NCI-H2081 treated with DMSO at 0.1 percent for 48 hours (cell line): Measurements from ENCODE around the gene MOGAT2.
"Not testable (repeated sequence)": the region's sequence is repeated elsewhere in the genome, so short reads cannot be mapped to it uniquely, and the experiment has no call there.

Experiments used
- DNase-seq: peaks from one replicate; lab custom pipeline; 2025; lab: John Stamatoyannopoulos, UW

The MOGAT2 gene

GRCh38 chr11:75717608-75718418 lies at the start of gene MOGAT2:
MOGAT2 (plus strand) TSS chr11:75717838; CDS start chr11:75717889, 51 bp downstream.
- no peak for DNase-seq

GRCh38 chr11:75668451-75669297 lies 49.0 kb upstream of the MOGAT2 start, which contains the start of gene MAP6:
MAP6 (minus strand) TSS chr11:75669038; CDS start chr11:75668369, 669 bp downstream.
- no peak for DNase-seq

DNA sequence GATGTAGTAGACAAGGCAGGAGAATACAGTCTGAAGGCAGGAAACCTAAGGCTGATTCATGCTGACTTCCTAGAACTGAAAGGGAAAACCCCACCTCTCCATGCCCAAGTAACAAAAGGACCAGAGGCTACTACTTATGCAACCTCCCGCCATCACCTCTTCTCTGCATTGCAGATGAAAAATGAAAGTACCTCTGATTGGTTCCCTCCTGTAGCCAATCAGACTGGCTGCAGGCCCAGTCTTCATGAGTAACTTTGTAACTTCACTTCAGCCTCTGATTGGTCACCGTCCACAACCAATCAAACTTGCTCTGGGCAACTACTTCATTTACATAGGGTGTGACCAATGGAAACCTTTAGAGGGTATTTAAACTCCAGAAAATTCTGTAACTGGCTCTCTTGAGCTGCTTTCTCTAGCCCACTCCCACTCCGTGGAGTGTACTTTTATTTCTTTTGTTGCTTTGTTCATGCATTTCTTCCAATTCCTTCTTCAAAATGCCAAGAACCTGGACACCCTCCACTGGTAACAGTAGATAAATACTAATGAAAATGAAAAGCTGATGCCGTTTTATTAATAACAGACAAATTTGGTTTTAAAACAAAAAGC lies 43.6 kb upstream of the MOGAT2 start:
- DNase-seq, result no peak

- DNase-seq, result no peak
Observed at GRCh38 chr11:75677275-75677674, 40.4 kb upstream of the MOGAT2 start.

GRCh38 chr11:75677909-75678308 lies 39.7 kb upstream of the MOGAT2 start:
- no peak for DNase-seq

- no peak for DNase-seq
Observed at GRCh38 chr11:75678620-75679259, 38.9 kb upstream of the MOGAT2 start.

- DNase-seq, result no peak
Observed at GRCh38 chr11:75679566-75679965, 38.1 kb upstream of the MOGAT2 start.

GRCh38 chr11:75683856-75684255 lies 33.8 kb upstream of the MOGAT2 start:
- not testable (repeated sequence) for DNase-seq

DNA sequence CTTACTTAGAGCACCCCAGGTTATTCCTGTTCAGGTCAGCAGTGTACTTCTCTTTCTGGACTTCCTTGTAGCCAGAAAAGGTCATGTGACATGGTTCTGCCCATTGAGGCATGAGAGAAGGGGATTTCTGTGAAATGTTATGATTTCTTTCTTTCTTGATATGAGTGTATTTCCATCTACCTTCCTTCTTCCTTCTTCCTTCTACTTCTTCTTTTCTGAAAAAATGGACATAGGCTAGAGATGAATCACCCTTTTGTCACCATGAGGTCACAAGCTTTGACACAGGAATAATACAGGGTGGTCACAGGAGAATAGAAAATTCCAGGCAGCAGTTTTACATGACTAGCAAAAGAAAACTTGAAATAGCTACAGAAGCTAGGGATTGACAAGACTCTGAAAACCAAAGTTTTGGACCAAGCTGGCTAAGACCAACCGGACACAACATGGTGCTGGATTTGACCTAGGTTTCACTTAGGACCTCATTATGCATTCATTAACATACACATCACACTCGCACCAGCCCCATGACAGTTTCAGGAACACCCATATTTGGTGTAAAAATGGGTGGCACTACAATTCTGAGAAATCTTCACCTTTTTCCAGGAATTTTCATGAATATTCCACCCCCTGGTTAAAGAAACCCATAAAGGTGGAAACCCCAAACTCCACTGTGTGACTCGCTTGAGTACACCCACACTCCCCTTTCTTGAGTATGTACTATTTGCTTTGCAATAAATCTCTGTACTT lies 27.6 kb upstream of the MOGAT2 start:
- no peak for DNase-seq

DNA sequence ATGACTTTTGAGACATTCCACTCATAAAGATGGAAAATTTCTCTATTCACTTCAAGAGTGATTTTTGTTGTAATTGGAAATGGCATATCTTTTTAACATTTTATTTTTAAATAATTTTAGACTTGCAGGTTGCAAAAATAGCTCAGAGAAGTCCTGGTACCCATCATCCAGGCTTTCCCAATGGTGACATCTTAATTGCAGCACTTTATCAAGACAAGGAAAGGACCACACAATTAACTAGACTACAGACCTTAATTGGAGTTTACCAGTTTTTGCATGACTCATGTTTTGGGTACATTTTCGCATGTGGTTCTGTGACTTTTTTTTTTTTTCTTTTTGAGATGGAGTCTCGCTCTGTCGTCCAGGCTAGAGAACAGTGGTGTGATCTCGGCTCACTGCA lies 25.8 kb upstream of the MOGAT2 start:
- no peak for DNase-seq

GRCh38 chr11:75697906-75698581 lies 19.6 kb upstream of the MOGAT2 start:
- DNase-seq, result no peak

- no peak for DNase-seq
Observed at GRCh38 chr11:75700940-75701339, 16.7 kb upstream of the MOGAT2 start.

- DNase-seq, result no peak
Observed at GRCh38 chr11:75703695-75704237, 13.9 kb upstream of the MOGAT2 start.

DNA sequence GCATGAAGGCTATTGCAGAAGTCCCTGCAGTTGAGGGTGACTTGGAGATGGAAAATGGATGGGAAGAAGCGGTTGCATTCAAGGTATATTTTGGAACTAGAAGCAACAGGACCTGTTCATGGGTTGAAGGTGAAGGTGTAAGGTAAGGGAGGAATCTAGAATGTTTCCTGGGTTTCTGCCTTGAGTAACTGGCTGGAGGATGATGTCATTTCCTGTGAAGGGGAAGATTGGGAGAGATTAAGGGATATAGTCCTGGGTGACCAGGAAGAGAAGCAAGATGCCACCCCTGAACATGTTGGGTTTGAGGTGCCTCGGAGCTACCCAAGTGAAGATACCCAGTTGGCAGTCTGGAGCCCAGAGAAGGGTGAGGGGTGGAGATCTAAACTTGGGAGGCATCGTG lies 12.1 kb upstream of the MOGAT2 start:
- no peak for DNase-seq

- peak; percentile 23 for DNase-seq
Observed at GRCh38 chr11:75706260-75706729, 11.3 kb upstream of the MOGAT2 start.

DNA sequence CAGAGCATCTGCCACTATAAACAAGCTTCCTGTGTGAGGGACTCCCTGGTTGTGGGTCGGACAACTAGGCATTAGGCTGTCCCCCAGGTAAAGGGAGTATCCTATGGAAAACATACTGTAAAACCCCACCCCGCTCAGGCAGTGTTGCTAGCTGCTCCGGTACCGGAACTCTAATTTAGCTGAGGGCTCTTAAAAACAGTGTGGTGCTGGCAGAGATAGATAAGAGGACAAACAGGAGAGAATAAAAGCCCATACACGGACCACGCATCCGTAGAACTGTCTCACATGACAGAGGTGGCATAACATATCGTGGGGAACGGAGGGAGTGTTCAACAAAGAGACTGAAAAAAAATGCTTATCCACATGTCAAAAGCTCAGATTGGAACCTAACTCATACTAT lies 3.4 kb upstream of the MOGAT2 start:
- DNase-seq, result no peak

DNA sequence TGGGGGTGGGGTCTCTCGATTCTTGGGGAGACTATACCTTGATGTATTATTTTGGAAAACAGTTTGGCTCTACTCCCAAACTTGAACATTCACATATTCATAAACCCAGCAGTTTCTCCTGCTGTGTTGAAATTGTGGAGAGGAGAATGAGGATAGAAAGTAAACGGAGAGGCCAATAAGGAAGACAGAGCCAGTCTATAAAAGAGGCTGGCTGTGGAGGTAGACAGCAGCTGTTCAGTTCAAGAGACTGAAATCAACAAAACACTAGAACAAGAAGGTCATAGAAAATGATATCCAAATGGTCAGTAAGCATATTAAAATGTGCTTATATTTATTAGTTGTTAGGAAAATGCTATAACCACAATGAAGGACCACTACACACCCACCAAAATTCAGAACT lies 1.9 kb upstream of the MOGAT2 start:
- no peak for DNase-seq

GRCh38 chr11:75716659-75717058 lies 979 bp upstream of the MOGAT2 start:
- no peak for DNase-seq

- DNase-seq, result no peak
Observed at GRCh38 chr11:75718419-75719339, 1.0 kb downstream of the MOGAT2 start.
